Ovary (tissue), 3 donors: Measurements from ENCODE around the gene MZT2A.

ENCODE experiments used
- CTCF ChIP-seq, 3 donors: fragments of 450-650 bp in 2 of 3; fragments of 200-600 bp in 1 of 3; IDR thresholded peaks; one replicate each; pipeline versions ENCODE4 v1.5.1 to v1.8.0; 2016 to 2022; ENCODE audit warnings: antibody characterized with exemption in 3 of 3, mild to moderate bottlenecking in 1 of 3
- EP300 ChIP-seq: sonication (generic); formaldehyde crosslinking; IDR thresholded peaks from one replicate; pipeline ENCODE4 v1.6.1; 2017; ENCODE audit warnings: antibody characterized with exemption
- donor health status: DM: no; HTN: no; CAD: no.

GRCh38 chr2:131509615-131510014 is 17.4 kb upstream of the MZT2A start:
- no peak for TF ChIP-seq EP300
- no peak for TF ChIP-seq CTCF (IDR thresholded peaks at IDR 0.05)
